Activated CD4-positive, alpha-beta memory T cell treated with anti-CD3 and anti-CD28 coated beads, Interleukin-2, amount 10 ng/mL, durations not matched to agents 7 days and 5 days (primary cell): ENCODE measurements around the gene MAF. TPM values are rescaled to one million over a fixed set of nuclear protein-coding genes. Genes with fewer than 3 reads are reported as not detected.

Experiments used
- CTCF ChIA-PET: fragments of 350-600 bp; sonication (Branson Sonifier 250); formaldehyde crosslinking; loops from one replicate; lab custom pipeline; 2021; ENCODE audit warnings: antibody characterized with exemption, inconsistent platforms; lab: Charles Lee
- POLR2A ChIA-PET: fragments of 350-600 bp; sonication (Branson Sonifier 250); formaldehyde crosslinking; loops from one replicate; lab custom pipeline; 2021; ENCODE audit warnings: antibody characterized with exemption; lab: Charles Lee
- DNase-seq: peaks from one replicate; pipeline ENCODE4 v3.0.0-alpha.2; 2020
- H3K27ac Mint-ChIP-seq: one replicate; pipeline ENCODE4 v1.8.0; 2021; ENCODE audit warnings: mild to moderate bottlenecking, mixed read lengths
- H3K27me3 Mint-ChIP-seq: one replicate; pipeline ENCODE4 v1.8.0; 2021; ENCODE audit warnings: mixed read lengths
- H3K36me3 Mint-ChIP-seq: one replicate; pipeline ENCODE4 v1.8.0; 2021; ENCODE audit warnings: low read depth, mixed read lengths
- H3K4me1 Mint-ChIP-seq: one replicate; pipeline ENCODE4 v1.8.0; 2021; ENCODE audit warnings: mixed read lengths
- H3K4me3 Mint-ChIP-seq: one replicate; pipeline ENCODE4 v1.8.0; 2021; ENCODE audit warnings: mild to moderate bottlenecking, mixed read lengths
- H3K9me3 Mint-ChIP-seq: one replicate; pipeline ENCODE4 v1.8.0; 2021; ENCODE audit warnings: mixed read lengths
- total RNA-seq, 2 experiments: library from RNA; stranded (reverse); gene quantifications; one replicate each; pipeline ENCODE4 v1.2.3, GENCODE V29; 2021

MAF gene
- total RNA-seq, 2 experiments from 2014 or later = 279 to 281 TPM

DNA sequence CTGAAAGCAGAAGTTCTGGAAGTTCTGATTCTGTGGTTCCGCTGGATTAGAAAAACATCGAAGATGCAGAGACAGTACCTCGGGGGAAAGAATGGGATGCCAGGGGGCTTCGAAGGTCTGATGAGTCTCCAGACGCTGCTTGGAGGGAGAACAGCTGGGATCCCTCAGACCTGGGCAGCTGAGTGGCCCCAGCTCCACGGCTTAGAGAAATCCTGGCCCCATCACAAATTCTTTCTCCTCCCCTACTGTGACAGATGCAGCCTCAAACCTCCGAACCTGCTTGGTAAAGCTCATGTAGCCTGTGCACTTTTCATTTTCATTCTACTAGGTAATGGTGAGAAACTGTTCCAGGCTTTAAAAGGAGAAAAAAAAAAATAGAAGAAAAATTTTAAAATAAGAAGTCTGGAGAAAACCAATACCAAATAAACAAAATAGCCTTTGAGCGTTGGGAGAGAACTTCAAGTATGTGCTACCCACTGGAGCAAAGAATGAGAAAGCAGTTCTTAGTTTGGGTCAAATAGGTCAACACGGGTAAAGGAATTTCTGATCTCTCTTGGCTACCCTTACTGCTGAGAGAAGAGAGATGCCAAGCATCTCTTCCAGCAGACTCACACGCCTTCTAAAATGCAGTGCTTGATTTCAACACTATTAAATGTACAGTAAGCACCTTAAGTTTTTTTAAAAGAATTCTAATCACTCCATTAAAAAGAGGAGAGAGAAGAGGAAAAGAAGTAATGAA, 19.9 kb downstream of the MAF start:
- Mint-ChIP-seq H3K27me3 (peaks cover 16% of the 10 kb centered on the region), H3K9me3 (no peaks in the 10 kb centered on the region), H3K4me1 (no peaks in the 10 kb centered on the region), H3K27ac (no peak overlapping the region), H3K36me3 (peaks cover 4% of the 10 kb centered on the region), H3K4me3 (no peak overlapping the region)
- no peak for DNase-seq
- POLR2A ChIA-PET = no interaction called here
- CTCF ChIA-PET = no interaction called here

DNA sequence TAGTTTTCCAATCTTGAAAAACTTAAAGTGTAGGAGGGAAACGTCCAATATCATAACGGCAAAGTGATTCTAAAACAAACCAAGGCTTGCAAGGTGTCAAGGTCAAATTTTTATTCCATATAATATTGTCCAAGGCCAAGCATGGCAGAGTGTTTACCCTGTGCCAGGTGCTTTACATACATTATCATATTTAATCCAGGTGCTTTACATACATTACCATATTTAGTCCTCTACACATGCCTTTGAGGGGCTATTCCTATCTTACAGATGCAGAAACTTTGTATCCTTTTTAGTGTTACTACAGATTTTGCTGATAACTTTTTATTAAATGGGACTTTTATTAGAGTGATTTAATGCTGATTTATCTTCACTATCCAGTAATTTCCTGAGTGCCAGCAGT, 23.9 kb downstream of the MAF start:
- Mint-ChIP-seq H3K4me3 (no peak overlapping the region), H3K27ac (no peak overlapping the region), H3K9me3 (no peaks in the 10 kb centered on the region), H3K36me3 (no peaks in the 10 kb centered on the region), H3K27me3 (peaks cover 24% of the 10 kb centered on the region), H3K4me1 (no peaks in the 10 kb centered on the region)
- DNase-seq = no peak
- ChIA-PET CTCF (no interaction called here), POLR2A (no interaction called here)

DNA sequence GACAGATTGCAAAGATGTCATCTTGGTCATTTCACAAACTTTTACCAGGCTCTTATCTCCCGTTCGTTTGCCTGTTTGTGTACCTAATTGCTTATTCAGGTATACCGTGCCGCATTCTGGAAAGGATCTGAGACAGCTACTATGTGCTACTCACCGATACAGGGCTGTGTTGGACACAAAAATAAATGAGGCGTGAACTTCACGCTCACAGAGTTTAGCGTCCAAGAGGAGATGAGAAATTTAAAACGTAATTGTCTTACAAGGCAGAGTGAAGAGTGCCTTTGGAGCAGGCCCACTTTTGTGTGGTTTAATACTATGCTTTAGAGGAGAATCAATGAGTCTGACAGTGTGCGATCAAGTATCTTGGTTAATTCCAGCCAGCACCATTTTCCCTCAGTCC, 26.7 kb downstream of the MAF start:
- no peaks in the 10 kb centered on the region for H3K36me3 Mint-ChIP-seq
- peaks cover 24% of the 10 kb centered on the region for H3K27me3 Mint-ChIP-seq
- no peaks in the 10 kb centered on the region for H3K4me1 Mint-ChIP-seq
- H3K27ac Mint-ChIP-seq = no peak overlapping the region
- POLR2A ChIA-PET = interaction anchor here (0.6 kb wide), 1 partner anchor 305 kb away, joined by 3 read pairs; no protein-coding TSS in a partner anchor
- DNase-seq = no peak
- no peak overlapping the region for H3K4me3 Mint-ChIP-seq
- no peaks in the 10 kb centered on the region for H3K9me3 Mint-ChIP-seq
- CTCF ChIA-PET = interaction anchor here (1.2 kb wide), 1 partner anchor 166 kb away, joined by 3 read pairs; no protein-coding TSS in a partner anchor

GRCh38 chr16:79573071-79573470, 27.5 kb downstream of the MAF start:
- Mint-ChIP-seq H3K27me3 (peaks cover 24% of the 10 kb centered on the region), H3K36me3 (no peaks in the 10 kb centered on the region), H3K9me3 (no peaks in the 10 kb centered on the region), H3K4me1 (no peaks in the 10 kb centered on the region), H3K27ac (no peak overlapping the region), H3K4me3 (no peak overlapping the region)
- ChIA-PET POLR2A (interaction anchor here (1.0 kb wide), 1 partner anchor 28 kb away, joined by 3 read pairs; no protein-coding TSS in a partner anchor), CTCF (interaction anchor here (1.2 kb wide), 1 partner anchor 165 kb away, joined by 3 read pairs; no protein-coding TSS in a partner anchor)
- no peak for DNase-seq

DNA sequence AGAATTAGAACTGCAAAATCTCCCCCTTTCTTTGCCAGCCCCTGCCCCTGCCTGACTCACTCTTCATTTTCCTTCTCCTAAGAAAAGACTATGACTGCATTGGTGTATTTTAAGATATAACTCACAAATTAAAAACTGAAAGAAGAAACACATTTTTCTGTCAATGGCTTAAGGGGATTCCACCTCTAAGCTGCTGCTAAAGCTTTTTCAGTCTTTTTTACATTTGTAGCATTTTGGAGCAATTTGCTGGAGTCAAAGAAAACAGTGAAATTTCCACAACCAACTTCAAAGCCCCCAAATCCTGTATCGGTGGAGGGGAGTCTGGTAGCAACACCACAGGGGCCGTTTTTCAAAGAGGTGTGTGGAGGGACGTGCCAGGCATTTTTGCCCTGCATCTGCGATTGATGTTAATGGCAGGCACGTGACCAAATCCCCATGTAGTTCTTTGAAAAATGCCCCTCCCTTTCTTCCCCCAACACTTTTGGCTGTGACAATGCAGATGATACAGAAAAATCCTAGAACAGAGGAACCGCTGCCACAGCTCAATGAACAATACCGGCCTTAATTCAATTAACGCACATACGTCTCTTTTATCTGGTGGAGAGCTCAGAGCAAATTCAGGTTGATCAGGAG, 28.5 kb downstream of the MAF start:
- no peaks in the 10 kb centered on the region for H3K4me1 Mint-ChIP-seq
- H3K9me3 Mint-ChIP-seq = no peaks in the 10 kb centered on the region
- H3K36me3 Mint-ChIP-seq = no peaks in the 10 kb centered on the region
- ChIA-PET POLR2A (no interaction called here), CTCF (interaction anchor here (1.0 kb wide), 1 partner anchor 30 kb away, joined by 3 read pairs; no protein-coding TSS in a partner anchor)
- H3K27me3 Mint-ChIP-seq = peaks cover 19% of the 10 kb centered on the region
- no peak overlapping the region for H3K4me3 Mint-ChIP-seq
- no peak for DNase-seq
- no peak overlapping the region for H3K27ac Mint-ChIP-seq

- no peak for DNase-seq
- Mint-ChIP-seq H3K36me3 (no peaks in the 10 kb centered on the region), H3K4me1 (no peaks in the 10 kb centered on the region), H3K4me3 (no peak overlapping the region), H3K27me3 (peaks cover 15% of the 10 kb centered on the region), H3K9me3 (no peaks in the 10 kb centered on the region), H3K27ac (no peak overlapping the region)
- ChIA-PET POLR2A (no interaction called here), CTCF (interaction anchor here (0.7 to 1.0 kb wide), 2 partner anchors 13 to 31 kb away, joined by 3 to 5 read pairs; no protein-coding TSS in a partner anchor)
Measured at GRCh38 chr16:79571065-79571902, 29.3 kb downstream of the MAF start.

- Mint-ChIP-seq H3K9me3 (no peaks in the 10 kb centered on the region), H3K27me3 (peaks cover 5% of the 10 kb centered on the region), H3K4me3 (no peak overlapping the region), H3K4me1 (no peaks in the 10 kb centered on the region), H3K36me3 (no peaks in the 10 kb centered on the region), H3K27ac (no peak overlapping the region)
- CTCF ChIA-PET = no interaction called here
- POLR2A ChIA-PET = no interaction called here
- DNase-seq = no peak
Measured at GRCh38 chr16:79564671-79565107, 35.8 kb downstream of the MAF start.

- ChIA-PET POLR2A (no interaction called here), CTCF (no interaction called here)
- no peaks in the 10 kb centered on the region for H3K4me1 Mint-ChIP-seq
- H3K4me3 Mint-ChIP-seq = no peak overlapping the region
- peaks cover 5% of the 10 kb centered on the region for H3K27me3 Mint-ChIP-seq
- H3K36me3 Mint-ChIP-seq = no peaks in the 10 kb centered on the region
- no peaks in the 10 kb centered on the region for H3K9me3 Mint-ChIP-seq
- no peak overlapping the region for H3K27ac Mint-ChIP-seq
- no peak for DNase-seq
Measured at GRCh38 chr16:79563921-79564320, 36.6 kb downstream of the MAF start.

- POLR2A ChIA-PET = no interaction called here
- DNase-seq = no peak
- H3K9me3 Mint-ChIP-seq = peaks cover 3% of the 10 kb centered on the region
- no peak overlapping the region for H3K27ac Mint-ChIP-seq
- no peak overlapping the region for H3K4me3 Mint-ChIP-seq
- H3K4me1 Mint-ChIP-seq = no peaks in the 10 kb centered on the region
- H3K27me3 Mint-ChIP-seq = peaks cover 9% of the 10 kb centered on the region
- CTCF ChIA-PET = no interaction called here
- H3K36me3 Mint-ChIP-seq = no peaks in the 10 kb centered on the region
Measured at GRCh38 chr16:79562166-79562823, 38.2 kb downstream of the MAF start.

- no peak for DNase-seq
- Mint-ChIP-seq H3K27me3 (peaks cover 11% of the 10 kb centered on the region), H3K36me3 (no peaks in the 10 kb centered on the region), H3K9me3 (peaks cover 3% of the 10 kb centered on the region), H3K4me3 (no peak overlapping the region), H3K27ac (no peak overlapping the region), H3K4me1 (no peaks in the 10 kb centered on the region)
- CTCF ChIA-PET = no interaction called here
- POLR2A ChIA-PET = no interaction called here
Measured at GRCh38 chr16:79561729-79562128, 38.8 kb downstream of the MAF start.

- peaks cover 11% of the 10 kb centered on the region for H3K27me3 Mint-ChIP-seq
- ChIA-PET CTCF (no interaction called here), POLR2A (no interaction called here)
- no peaks in the 10 kb centered on the region for H3K4me1 Mint-ChIP-seq
- H3K4me3 Mint-ChIP-seq = no peak overlapping the region
- H3K27ac Mint-ChIP-seq = no peak overlapping the region
- no peaks in the 10 kb centered on the region for H3K36me3 Mint-ChIP-seq
- peaks cover 5% of the 10 kb centered on the region for H3K9me3 Mint-ChIP-seq
- no peak for DNase-seq
Measured at GRCh38 chr16:79560923-79561322, 39.6 kb downstream of the MAF start.

- Mint-ChIP-seq H3K27me3 (peaks cover 11% of the 10 kb centered on the region), H3K4me3 (no peak overlapping the region), H3K27ac (no peak overlapping the region), H3K4me1 (no peaks in the 10 kb centered on the region), H3K36me3 (no peaks in the 10 kb centered on the region), H3K9me3 (peaks cover 5% of the 10 kb centered on the region)
- CTCF ChIA-PET = no interaction called here
- POLR2A ChIA-PET = no interaction called here
- no peak for DNase-seq
Measured at GRCh38 chr16:79560318-79560717, 40.2 kb downstream of the MAF start.
